ENCODE measurements around the gene HS3ST2.

HS3ST2 gene

GRCh38 chr16:22932032-22932771, 118.2 kb downstream of the HS3ST2 start:
- DNase-seq (ENCODE audit: low spot score) = no peak

GRCh38 chr16:22933173-22933572, 119.2 kb downstream of the HS3ST2 start:
- no peak for DNase-seq (ENCODE audit: low spot score)

DNA sequence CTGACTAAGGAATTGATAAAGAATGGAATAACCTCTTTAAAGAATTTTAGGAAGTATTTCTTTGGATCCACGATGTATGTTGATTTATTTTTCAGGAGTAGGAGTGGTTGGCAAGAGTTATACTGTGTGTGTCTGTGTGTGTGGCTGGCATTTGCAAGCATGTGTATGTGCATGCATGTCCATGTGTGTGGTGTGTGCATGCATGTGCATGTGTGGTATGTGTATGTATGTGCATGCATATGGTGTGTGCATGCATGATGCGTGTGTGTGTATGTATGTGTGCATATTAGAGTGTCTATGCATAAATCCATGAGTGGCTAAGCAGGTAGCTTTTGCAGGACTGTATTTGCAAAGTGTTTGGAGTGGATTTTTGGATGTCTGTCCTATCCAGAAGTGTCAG, 120.8 kb downstream of the HS3ST2 start:
- no peak for DNase-seq (ENCODE audit: low spot score)

DNA sequence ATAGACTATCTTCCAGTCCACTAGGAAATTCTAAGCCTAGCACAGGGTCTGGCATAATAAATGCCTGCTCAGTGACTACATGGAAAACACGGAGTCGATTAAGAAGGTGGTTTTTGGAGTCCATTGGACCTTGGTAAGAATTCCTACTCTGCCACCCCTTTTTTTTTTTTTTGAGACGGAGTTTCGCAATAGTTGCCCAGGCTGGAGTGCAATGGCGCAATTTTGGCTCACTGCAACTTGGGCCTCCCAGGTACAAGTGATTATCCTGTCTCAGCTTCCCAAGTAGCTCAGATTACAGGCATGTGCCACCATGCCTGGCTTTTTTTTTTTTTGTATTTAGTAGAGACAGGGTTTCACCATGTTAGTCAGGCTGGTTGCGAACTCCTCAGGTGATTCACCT, 123.2 kb downstream of the HS3ST2 start:
- no peak for DNase-seq (ENCODE audit: low spot score)

DNA sequence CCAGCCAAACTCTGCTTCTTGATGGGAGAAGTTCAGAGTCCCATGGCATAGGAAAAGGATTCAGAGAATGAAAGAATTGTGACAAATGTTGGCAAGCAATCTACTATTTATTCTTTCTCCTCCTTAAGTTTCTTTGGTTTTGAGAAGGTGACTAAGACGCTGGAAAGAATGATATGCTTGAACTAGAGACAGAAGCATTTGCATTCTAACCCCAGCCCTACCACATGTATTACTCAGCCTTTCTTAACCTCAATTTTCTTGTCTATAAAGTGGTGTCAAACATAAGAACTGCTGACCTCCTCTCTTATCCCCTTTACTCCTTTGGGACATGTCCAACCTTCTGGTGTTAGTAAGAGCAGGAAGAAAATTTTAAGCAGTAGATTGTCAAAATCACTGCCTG, 124.7 kb downstream of the HS3ST2 start:
- DNase-seq (ENCODE audit: low spot score) = no peak

GRCh38 chr16:22939744-22940363, 125.9 kb downstream of the HS3ST2 start:
- peak; percentile 33 for DNase-seq (ENCODE audit: low spot score)

DNA sequence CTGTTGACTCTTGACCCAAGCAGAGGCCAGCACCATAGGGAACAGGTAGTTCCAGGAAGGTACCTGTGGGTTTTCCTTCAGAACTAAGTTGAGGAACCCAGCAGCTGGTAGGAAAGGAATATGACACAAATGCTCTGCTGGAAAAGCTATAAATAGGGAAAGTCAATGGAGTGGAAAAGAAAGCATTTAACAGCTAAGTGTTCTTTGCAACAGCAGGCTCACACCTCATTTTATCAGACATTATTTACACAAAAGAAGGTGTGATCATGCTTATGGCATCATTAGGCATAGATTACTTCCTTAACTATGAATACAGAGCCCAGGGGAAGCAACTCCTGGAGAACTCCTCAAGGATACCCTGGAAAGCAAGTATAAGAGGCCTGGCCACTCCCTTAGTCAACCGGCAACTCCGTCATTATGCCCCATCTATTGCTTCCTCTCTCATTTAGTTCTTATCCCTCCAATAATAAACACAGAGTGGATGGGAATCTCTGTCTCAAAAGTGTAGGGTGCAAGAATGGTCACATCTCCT, 128.1 kb downstream of the HS3ST2 start:
- DNase-seq (ENCODE audit: low spot score) = no peak

- no peak for DNase-seq (ENCODE audit: low spot score)
Measured at GRCh38 chr16:22942811-22943210, 128.8 kb downstream of the HS3ST2 start.

GRCh38 chr16:22945361-22945760, 131.4 kb downstream of the HS3ST2 start:
- no peak for DNase-seq (ENCODE audit: low spot score)

DNA sequence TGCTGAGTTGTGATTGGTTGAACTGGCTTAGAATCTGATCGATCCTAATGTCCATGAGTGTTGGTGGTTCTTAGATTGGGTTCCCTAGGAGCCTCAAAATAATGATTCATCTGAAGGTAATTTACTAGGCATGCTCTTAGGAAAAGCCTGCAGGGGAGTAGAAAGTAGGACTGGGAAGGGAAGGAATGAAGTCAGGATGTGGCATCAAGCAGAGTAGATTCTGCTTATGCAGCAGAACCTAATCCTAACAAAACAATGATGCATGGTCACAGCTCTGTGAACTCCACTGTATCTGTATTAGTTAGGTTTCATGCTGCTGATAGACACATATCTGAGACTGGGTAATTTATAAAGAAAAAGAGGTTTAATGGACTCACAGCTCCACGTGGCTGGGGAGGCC, 132.5 kb downstream of the HS3ST2 start:
- no peak for DNase-seq (ENCODE audit: low spot score)

GRCh38 chr16:22948058-22948602, 134.2 kb downstream of the HS3ST2 start:
- no peak for DNase-seq (ENCODE audit: low spot score)

- peak; percentile 66 for DNase-seq (ENCODE audit: low spot score)
Measured at GRCh38 chr16:22948603-22949368, 134.8 kb downstream of the HS3ST2 start.

GRCh38 chr16:22955461-22956070, 141.6 kb downstream of the HS3ST2 start:
- DNase-seq (ENCODE audit: low spot score) = no peak

GRCh38 chr16:22961206-22961605, 147.2 kb downstream of the HS3ST2 start:
- no peak for DNase-seq (ENCODE audit: low spot score)

- no peak for DNase-seq (ENCODE audit: low spot score)
Measured at GRCh38 chr16:22962905-22963304, 148.9 kb downstream of the HS3ST2 start.
